Measurements from ENCODE around the gene GGA1. TPM values are rescaled to one million over a fixed set of nuclear protein-coding genes. Genes with fewer than 3 reads are reported as not detected.

The GGA1 gene
- total and polyA plus RNA-seq, 10 of the 15 experiments (the other 5 are each of a cell fraction or from before 2014, with no cell fraction given) = 1.4 to 79.4 (median 44.4) TPM

DNA sequence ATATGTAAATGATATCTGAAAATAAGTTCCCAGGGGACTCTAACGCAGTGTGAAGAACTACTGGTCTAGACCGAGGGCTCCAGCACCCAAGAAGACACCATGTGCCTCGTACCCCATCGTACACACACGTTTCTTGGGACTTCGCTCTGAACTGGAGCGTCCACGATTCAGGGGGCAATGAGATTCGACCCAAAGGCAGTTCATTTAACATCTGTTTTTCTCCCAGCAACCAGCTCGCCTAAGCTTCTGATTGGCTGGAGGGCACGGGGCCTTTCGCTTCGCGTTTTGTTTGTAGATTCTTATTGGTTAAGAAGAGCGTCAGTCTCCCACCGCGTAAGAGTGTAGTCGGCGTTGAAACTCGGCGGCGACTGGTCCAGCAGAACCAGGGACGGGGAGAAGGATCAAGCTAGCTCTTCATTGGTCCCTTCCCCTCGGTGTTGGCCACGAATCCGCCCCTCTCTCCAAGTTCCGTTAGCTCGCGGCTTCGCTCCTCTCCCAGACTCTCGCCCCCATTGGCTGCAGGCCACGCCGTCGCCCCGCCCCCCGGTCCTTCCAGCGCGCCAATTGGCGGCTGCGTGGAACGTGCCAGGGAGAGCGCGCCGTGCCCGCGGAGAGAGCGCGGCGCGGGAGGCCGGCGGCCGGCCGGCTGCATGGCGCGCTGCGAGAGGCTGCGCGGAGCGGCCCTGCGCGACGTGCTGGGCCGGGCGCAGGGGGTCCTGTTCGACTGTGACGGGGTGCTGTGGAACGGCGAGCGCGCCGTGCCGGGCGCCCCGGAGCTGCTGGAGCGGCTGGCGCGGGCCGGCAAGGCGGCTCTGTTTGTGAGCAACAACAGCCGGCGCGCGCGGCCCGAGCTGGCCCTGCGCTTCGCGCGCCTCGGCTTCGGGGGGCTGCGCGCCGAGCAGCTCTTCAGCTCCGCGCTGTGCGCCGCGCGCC lies 49.8 kb downstream of the GGA1 start, which contains the start of gene PDXP (continued):
- TF ChIP-seq, protein P1, sequence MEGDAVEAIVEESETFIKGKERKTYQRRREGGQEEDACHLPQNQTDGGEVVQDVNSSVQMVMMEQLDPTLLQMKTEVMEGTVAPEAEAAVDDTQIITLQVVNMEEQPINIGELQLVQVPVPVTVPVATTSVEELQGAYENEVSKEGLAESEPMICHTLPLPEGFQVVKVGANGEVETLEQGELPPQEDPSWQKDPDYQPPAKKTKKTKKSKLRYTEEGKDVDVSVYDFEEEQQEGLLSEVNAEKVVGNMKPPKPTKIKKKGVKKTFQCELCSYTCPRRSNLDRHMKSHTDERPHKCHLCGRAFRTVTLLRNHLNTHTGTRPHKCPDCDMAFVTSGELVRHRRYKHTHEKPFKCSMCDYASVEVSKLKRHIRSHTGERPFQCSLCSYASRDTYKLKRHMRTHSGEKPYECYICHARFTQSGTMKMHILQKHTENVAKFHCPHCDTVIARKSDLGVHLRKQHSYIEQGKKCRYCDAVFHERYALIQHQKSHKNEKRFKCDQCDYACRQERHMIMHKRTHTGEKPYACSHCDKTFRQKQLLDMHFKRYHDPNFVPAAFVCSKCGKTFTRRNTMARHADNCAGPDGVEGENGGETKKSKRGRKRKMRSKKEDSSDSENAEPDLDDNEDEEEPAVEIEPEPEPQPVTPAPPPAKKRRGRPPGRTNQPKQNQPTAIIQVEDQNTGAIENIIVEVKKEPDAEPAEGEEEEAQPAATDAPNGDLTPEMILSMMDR (IDR thresholded peaks at IDR 0.05 in 2 of 3, conservative IDR thresholded peaks at IDR 0.05 in 1 of 3; ENCODE audit: control insufficient read depth in 2 of 3, extremely low read depth in 1 of 3, insufficient read depth in 1 of 3, low read depth in 3 of 3, low read length in 3 of 3) = no peak
- TF ChIP-seq NBN (IDR thresholded peaks at IDR 0.05) (peak; percentile 63; the same call in 1 of the 2 replicates), ZNF207 (IDR thresholded peaks at IDR 0.05; ENCODE audit: borderline replicate concordance) (0 out of 2 replicates have a peak, but pooled peaks have one; percentile 40), SMARCA5 (IDR thresholded peaks at IDR 0.05) (no peak; the same call in 1 of the 2 replicates), JUND (IDR thresholded peaks at IDR 0.05; ENCODE audit: low read depth, low read length) (no peak), SPI1 (IDR thresholded peaks at IDR 0.05; ENCODE audit: borderline replicate concordance, insufficient read depth, low read depth, low read length) (no peak), GABPA (IDR thresholded peaks at IDR 0.05; ENCODE audit: low read depth) (no peak), JUNB (IDR thresholded peaks at IDR 0.05) (no peak), ZZZ3 (IDR thresholded peaks at IDR 0.05; ENCODE audit: control insufficient read depth, insufficient read length, low read depth) (no peak), SUZ12 (IDR thresholded peaks at IDR 0.05; ENCODE audit: unreplicated experiment) (no peak), TARDBP (IDR thresholded peaks at IDR 0.05; ENCODE audit: borderline replicate concordance) (no peak), CHD1 (IDR thresholded peaks at IDR 0.05; ENCODE audit: low read depth, low read length) (no peak), POLR2A (IDR thresholded peaks at IDR 0.05; ENCODE audit: low read depth, low read length) (peak; percentile 84), MXI1 (IDR thresholded peaks at IDR 0.05; ENCODE audit: low read depth, low read length) (peak; percentile 69), RB1 (IDR thresholded peaks at IDR 0.05; ENCODE audit: borderline replicate concordance) (peak; percentile 95; the same call in 1 of the 2 replicates), EGR1 (IDR thresholded peaks at IDR 0.05; ENCODE audit: borderline replicate concordance in 1 of 2, low read depth in 2 of 2, low read length in 2 of 2) (no peak), MTA3 (IDR thresholded peaks at IDR 0.05; ENCODE audit: borderline replicate concordance, low read length) (no peak), ZNF274 (IDR thresholded peaks at IDR 0.05; ENCODE audit: insufficient read depth, insufficient read length) (no peak), BMI1 (IDR thresholded peaks at IDR 0.05; ENCODE audit: borderline replicate concordance) (no peak), POLR2AphosphoS5 (IDR thresholded peaks at IDR 0.05; ENCODE audit: low read length) (peak; percentile 58; the same call in 1 of the 2 replicates), NFYB (IDR thresholded peaks at IDR 0.05; ENCODE audit: insufficient read depth, low read depth, low read length) (peak; percentile 96), LARP7 (IDR thresholded peaks at IDR 0.05) (peak; percentile 95), BCL11A (IDR thresholded peaks at IDR 0.05; ENCODE audit: low read depth, low read length) (no peak), MYC (IDR thresholded peaks at IDR 0.05; ENCODE audit: insufficient read depth, insufficient read length, insufficient replicate concordance, low read length, severe bottlenecking) (no peak)
- TF ChIP-seq, protein P2, sequence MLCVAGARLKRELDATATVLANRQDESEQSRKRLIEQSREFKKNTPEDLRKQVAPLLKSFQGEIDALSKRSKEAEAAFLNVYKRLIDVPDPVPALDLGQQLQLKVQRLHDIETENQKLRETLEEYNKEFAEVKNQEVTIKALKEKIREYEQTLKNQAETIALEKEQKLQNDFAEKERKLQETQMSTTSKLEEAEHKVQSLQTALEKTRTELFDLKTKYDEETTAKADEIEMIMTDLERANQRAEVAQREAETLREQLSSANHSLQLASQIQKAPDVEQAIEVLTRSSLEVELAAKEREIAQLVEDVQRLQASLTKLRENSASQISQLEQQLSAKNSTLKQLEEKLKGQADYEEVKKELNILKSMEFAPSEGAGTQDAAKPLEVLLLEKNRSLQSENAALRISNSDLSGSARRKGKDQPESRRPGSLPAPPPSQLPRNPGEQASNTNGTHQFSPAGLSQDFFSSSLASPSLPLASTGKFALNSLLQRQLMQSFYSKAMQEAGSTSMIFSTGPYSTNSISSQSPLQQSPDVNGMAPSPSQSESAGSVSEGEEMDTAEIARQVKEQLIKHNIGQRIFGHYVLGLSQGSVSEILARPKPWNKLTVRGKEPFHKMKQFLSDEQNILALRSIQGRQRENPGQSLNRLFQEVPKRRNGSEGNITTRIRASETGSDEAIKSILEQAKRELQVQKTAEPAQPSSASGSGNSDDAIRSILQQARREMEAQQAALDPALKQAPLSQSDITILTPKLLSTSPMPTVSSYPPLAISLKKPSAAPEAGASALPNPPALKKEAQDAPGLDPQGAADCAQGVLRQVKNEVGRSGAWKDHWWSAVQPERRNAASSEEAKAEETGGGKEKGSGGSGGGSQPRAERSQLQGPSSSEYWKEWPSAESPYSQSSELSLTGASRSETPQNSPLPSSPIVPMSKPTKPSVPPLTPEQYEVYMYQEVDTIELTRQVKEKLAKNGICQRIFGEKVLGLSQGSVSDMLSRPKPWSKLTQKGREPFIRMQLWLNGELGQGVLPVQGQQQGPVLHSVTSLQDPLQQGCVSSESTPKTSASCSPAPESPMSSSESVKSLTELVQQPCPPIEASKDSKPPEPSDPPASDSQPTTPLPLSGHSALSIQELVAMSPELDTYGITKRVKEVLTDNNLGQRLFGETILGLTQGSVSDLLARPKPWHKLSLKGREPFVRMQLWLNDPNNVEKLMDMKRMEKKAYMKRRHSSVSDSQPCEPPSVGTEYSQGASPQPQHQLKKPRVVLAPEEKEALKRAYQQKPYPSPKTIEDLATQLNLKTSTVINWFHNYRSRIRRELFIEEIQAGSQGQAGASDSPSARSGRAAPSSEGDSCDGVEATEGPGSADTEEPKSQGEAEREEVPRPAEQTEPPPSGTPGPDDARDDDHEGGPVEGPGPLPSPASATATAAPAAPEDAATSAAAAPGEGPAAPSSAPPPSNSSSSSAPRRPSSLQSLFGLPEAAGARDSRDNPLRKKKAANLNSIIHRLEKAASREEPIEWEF (IDR thresholded peaks at IDR 0.05; ENCODE audit: insufficient replicate concordance, low read depth, low read length) = no peak

Measured in GM12878 (cell line).